Measurements from ENCODE around the gene HBE1. TPM values are rescaled to one million over a fixed set of nuclear protein-coding genes. Genes with fewer than 3 reads are reported as not detected.
A peak's percentile ranks its signal among the peaks of the same experiment; 100 is the strongest.

The HBE1 gene
- total and polyA plus RNA-seq, 9 of the 15 experiments (the other 6 are each of a cell fraction or from before 2014, with no cell fraction given): 612 to 10,250 (median 2,181) TPM

- no peak for TF ChIP-seq SIRT6 (IDR thresholded peaks at IDR 0.05; ENCODE audit: low read depth, low read length)
- TF ChIP-seq MAX (CRISPR knock-in tag; IDR thresholded peaks at IDR 0.05): 0 out of 2 replicates have a peak, but pooled peaks have one; percentile 20
- TF ChIP-seq ZNF277 (CRISPR knock-in tag; IDR thresholded peaks at IDR 0.05; ENCODE audit: borderline replicate concordance): no peak
- no peak for TF ChIP-seq SRSF3 (IDR thresholded peaks at IDR 0.05; ENCODE audit: insufficient read depth, low read length)
- no peak for TF ChIP-seq RAD21 (CRISPR knock-in tag; conservative IDR thresholded peaks at IDR 0.05 in 1 of 2, IDR thresholded peaks at IDR 0.05 in 1 of 2)
- TF ChIP-seq BCLAF1 (IDR thresholded peaks at IDR 0.05; ENCODE audit: borderline replicate concordance in 1 of 2, control insufficient read depth in 1 of 2, low read depth in 2 of 2, low read length in 1 of 2): 0 out of 4 replicates have a peak, but pooled peaks of 1 of the 2 experiments have one; percentile 64
- no peak for TF ChIP-seq ZBTB40 (IDR thresholded peaks at IDR 0.05)
- no peak for TF ChIP-seq ZBTB40 (CRISPR knock-in tag; IDR thresholded peaks at IDR 0.05)
- no peak for TF ChIP-seq SIN3B (IDR thresholded peaks at IDR 0.05; ENCODE audit: low read depth)
- peak; percentile 70; the same call in 1 of the 2 replicates for TF ChIP-seq TFAP4 (CRISPR knock-in tag; IDR thresholded peaks at IDR 0.05; ENCODE audit: borderline replicate concordance)
- TF ChIP-seq CHCHD3 (CRISPR knock-in tag; IDR thresholded peaks at IDR 0.05): no peak
- TF ChIP-seq RBM14 (IDR thresholded peaks at IDR 0.05; ENCODE audit: borderline replicate concordance, insufficient read depth, low read depth, low read length): no peak
Observed at GRCh38 chr11:5284637-5285036, 14.9 kb upstream of the HBE1 start (continued).

Data from K562 (cell line).